Adipocyte (in vitro differentiated cells): ENCODE results near the gene LMF1.
"Not testable (repeated sequence)": the region's sequence is repeated elsewhere in the genome, so short reads cannot be mapped to it uniquely, and the experiment has no call there.

ENCODE experiments used
- DNase-seq: peaks from one replicate; pipeline ENCODE4 v3.0.0-alpha.2; 2015; ENCODE audit warnings: low read depth
- H3K27me3 ChIP-seq: replicated peaks from 2 replicates; pipeline ENCODE4 v1.7.0; 2013; ENCODE audit warnings: mild to moderate bottlenecking, low read length, moderate library complexity; ENCODE audit not compliant: control insufficient read depth, insufficient read depth
- H3K36me3 ChIP-seq: 2 replicates; pipeline ENCODE4 v1.7.0; 2013; ENCODE audit warnings: low read length, mild to moderate bottlenecking, moderate library complexity; ENCODE audit not compliant: control insufficient read depth, insufficient read depth, severe bottlenecking
- H3K4me1 ChIP-seq: 2 replicates; pipeline ENCODE4 v1.7.0; 2013; ENCODE audit warnings: mild to moderate bottlenecking, low read length, moderate library complexity; ENCODE audit not compliant: control insufficient read depth, insufficient read depth
- H3K4me3 ChIP-seq: 2 replicates; pipeline ENCODE4 v1.7.0; 2013; ENCODE audit warnings: mild to moderate bottlenecking, low read length, moderate library complexity
- H3K9ac ChIP-seq: 2 replicates; pipeline ENCODE4 v1.7.0; 2013; ENCODE audit warnings: mild to moderate bottlenecking, low read length, moderate library complexity
- H3K9me3 ChIP-seq: 2 replicates; pipeline ENCODE4 v1.7.0; 2013; ENCODE audit warnings: mild to moderate bottlenecking, low read length, moderate library complexity; ENCODE audit not compliant: control insufficient read depth

The LMF1 gene

DNA sequence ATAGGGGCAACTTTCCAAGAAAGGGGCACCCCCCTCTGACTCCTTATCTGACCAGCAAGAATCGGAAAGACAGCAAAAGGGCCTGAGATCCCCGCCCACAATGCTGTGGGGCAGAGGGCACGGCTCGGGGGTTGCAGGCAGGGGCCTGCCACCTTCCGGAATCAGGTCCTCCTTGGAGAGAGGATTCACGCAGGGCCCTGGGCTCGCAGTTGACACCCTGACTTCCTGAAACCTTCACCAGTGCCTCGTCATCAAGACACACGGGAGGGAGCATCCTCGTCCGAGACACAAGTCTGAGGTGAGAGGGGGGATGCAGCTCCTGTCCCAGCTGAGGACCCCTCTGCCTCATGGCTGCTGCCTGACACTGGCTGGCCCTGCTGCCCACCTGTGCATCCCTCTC, 81.2 kb downstream of the LMF1 start:
- no peaks in the 10 kb centered on the region for H3K27me3 ChIP-seq
- no peak for DNase-seq
- peaks cover 12% of the 10 kb centered on the region for H3K36me3 ChIP-seq
- peaks cover 10% of the 10 kb centered on the region for H3K9me3 ChIP-seq
- H3K4me3 ChIP-seq: no peak overlapping the region
- no peak overlapping the region for H3K9ac ChIP-seq
- H3K4me1 ChIP-seq: peaks cover 4% of the 10 kb centered on the region

DNA sequence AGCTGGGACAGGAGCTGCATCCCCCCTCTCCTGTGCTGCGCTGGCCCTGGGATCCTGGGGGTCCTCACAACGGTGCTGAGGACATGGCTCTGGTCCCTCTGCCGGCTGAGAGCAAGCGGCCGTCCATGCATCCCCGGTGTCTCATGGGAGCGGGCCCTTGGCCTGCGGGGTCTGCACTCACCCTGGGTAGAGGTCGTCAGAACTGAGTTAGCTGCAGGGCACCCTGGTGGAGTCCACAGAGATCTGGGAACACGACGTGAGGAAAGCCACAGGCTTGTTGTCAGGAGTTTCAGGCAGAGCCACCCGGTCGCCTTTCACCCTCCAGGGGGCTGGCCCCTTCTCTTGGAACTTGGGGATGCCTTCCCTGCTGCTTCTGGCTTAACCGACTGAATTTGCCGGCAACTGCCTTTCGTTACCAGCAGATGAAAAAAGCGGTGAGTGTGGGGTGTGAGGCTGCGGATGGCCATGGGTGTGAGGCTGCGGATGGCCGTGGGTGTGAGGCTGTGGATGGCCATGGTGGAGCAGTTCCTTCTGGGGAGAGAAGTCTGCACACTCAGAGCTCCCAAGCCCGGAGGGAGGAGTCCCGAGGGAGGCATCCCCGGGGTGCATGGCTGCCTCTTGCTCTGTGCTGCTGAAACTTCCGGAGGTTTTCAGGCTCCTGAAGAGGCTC, 81.7 kb downstream of the LMF1 start:
- Histone ChIP-seq H3K27me3 (no peaks in the 10 kb centered on the region), H3K36me3 (peaks cover 18% of the 10 kb centered on the region), H3K4me3 (no peak overlapping the region), H3K9ac (no peak overlapping the region), H3K4me1 (peaks cover 4% of the 10 kb centered on the region), H3K9me3 (peaks cover 16% of the 10 kb centered on the region)
- DNase-seq: no peak

DNA sequence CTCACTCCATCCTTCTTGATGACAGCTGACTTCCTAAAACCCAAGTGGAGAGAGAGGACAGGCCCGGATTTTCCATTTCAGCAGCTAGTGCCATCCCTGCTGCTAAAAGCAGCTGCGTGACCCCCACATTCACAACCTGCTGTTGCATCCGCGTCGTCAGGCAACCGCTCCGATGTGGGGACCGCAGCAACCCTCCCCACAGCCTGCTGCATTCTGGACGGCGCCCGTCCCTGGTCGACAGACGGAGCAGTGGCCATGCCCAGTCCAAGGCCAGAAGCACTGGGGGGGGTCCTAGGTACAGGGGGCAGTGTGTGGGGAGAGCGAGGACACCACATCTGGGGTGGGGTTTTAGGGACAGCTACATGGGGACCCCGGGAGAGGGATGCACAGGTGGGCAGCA, 82.3 kb downstream of the LMF1 start:
- H3K4me1 ChIP-seq, H3K9ac ChIP-seq, H3K4me3 ChIP-seq, DNase-seq, H3K27me3 ChIP-seq: not testable (repeated sequence)
- Histone ChIP-seq H3K9me3 (peaks cover 21% of the 10 kb centered on the region), H3K36me3 (peaks cover 20% of the 10 kb centered on the region)

DNA sequence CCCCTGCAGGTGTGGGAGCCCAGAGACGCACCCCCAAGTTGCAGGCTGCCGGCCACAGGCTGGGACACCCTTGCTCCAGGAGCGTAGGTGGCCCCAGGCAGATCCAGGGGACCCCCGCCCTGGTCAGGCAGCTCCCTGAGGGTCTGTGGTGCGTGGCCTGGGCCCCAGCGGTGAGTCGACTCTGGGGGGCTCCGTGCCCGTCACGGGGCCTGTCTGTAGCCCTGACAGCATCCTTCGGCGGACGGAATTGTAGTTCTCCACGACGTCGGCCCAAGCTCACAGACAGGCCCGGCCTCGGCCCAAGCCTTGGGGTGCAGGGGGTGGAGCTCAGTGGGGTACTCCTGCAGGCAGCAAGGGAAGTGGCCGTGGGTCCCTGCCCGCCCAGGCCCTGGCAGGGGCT, 82.9 kb downstream of the LMF1 start:
- no peak for DNase-seq
- Histone ChIP-seq H3K4me1 (peaks cover 4% of the 10 kb centered on the region), H3K9ac (no peak overlapping the region)

DNA sequence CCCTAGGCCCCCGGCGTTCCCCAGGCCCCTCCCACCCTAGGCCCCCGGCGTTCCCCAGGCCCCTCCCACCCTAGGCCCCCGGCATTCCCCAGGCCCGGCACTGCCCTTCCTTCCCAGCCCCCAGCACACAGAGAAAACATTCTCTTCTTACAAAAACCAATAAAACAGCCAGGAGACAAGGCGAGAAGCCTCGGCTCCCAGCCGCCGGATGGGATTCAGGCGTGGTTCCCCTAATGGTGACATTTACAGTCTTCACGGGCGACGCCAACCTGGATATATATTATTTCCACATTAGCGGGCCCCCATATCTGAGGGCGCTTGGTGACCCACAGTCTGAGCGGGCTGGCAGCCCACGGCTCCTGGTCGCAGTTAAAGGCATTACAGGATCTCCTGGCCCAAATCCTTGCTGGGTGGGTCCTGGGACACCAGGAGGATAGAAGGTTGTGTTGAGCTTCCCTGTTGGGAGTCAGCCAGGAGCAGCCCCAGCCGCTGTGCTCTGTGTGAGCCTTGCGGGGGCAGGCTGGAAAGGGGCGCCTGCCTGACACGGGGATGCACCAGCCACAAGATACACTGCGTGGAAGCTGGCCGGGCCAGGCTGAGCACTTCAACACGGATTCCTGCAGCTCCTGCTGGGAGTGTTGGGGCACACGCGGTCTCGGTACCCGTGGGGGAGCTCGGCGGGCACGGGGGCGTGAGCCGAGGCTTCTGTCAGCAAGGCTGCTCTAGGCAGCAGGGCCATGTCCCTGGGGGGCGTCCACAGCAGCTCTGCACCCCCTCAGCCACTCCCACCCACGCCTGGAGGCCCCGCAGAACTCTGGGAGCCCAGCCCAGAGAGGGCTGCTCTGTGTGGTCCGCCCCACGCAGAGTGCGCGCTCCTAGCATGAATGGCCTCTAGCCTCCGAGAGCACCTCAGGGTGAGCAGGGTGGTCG, 83.7 kb downstream of the LMF1 start:
- Histone ChIP-seq H3K4me3 (no peak overlapping the region), H3K36me3 (peaks cover 19% of the 10 kb centered on the region), H3K9ac (no peak overlapping the region), H3K27me3 (no peaks in the 10 kb centered on the region), H3K9me3 (peaks cover 23% of the 10 kb centered on the region), H3K4me1 (peaks cover 4% of the 10 kb centered on the region)
- no peak for DNase-seq

More for the DNA sequence above, 82.9 kb downstream of the LMF1 start:
- Histone ChIP-seq H3K4me3 (no peak overlapping the region), H3K36me3 (peaks cover 20% of the 10 kb centered on the region), H3K9me3 (peaks cover 23% of the 10 kb centered on the region), H3K27me3 (no peaks in the 10 kb centered on the region)

DNA sequence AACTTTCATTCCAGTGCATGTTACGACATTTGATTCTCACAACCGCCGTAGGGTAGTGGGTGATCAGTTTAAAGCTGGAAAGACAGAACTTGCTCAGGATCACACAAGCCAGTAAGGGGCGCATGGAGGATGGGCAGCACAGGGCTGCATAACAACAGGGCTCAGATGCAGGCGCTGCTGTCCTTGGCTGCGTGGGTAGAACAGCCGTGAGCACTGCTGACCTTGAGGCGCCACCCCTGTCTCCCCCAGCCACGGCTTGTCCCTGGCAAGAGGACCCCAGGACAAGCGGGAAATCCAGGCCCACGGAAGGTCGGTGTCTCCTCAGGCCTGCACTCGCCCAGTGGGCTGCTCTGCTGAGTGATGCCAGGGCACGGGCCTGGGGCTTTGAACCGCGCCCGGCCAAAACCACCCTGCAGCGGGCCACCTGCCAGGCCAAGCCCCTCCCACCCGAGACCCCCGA, 84.7 kb downstream of the LMF1 start:
- H3K4me3 ChIP-seq: no peak overlapping the region
- no peak for DNase-seq

DNA sequence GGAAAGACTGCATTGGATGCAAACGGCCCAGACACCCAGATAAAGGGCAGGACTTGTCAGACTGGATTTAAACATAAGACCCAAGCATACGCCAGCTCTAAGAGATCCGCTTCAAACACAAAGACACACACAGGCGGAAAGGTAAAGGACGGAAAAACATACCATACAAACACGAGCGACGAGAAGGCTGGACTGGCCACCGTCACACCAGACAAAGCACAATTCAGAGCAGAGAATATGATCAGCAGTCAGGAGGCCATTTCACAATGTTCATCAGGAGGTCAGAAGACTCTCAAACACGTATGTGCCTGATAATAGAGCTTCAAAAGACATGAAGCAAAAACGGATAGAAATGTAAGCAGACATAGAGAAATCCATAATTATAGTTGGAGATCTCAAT, 85.4 kb downstream of the LMF1 start:
- no peak overlapping the region for H3K9ac ChIP-seq
- H3K36me3 ChIP-seq: peaks cover 13% of the 10 kb centered on the region
- no peak for DNase-seq
- H3K27me3 ChIP-seq: no peaks in the 10 kb centered on the region
- no peak overlapping the region for H3K4me3 ChIP-seq
- H3K9me3 ChIP-seq: peaks cover 23% of the 10 kb centered on the region
- peaks cover 4% of the 10 kb centered on the region for H3K4me1 ChIP-seq

More for the DNA sequence above, 84.7 kb downstream of the LMF1 start:
- Histone ChIP-seq H3K27me3 (no peaks in the 10 kb centered on the region), H3K9ac (no peak overlapping the region), H3K4me1 (peaks cover 4% of the 10 kb centered on the region), H3K9me3 (peaks cover 23% of the 10 kb centered on the region), H3K36me3 (peaks cover 13% of the 10 kb centered on the region)

DNA sequence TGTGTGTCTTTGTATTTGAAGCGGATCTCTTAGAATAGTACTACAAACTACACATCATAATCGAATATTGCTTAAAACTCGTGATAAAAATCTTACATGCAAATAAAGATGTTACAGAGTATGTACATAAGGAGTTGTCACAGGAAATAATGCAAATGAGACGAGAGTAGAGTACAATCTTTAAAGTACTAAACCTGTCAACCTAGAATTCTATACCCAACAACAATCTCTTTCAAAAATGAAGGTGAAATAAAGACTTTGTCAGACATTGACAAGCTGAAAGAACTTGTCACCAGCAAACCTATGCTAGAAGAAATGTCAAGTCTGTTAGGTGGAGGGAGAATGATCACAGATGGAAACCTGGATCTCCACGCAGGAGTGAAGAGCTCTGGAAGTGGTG, 86.6 kb downstream of the LMF1 start:
- peaks cover 4% of the 10 kb centered on the region for H3K4me1 ChIP-seq
- no peak for DNase-seq
- peaks cover 23% of the 10 kb centered on the region for H3K9me3 ChIP-seq
- H3K36me3 ChIP-seq: peaks cover 13% of the 10 kb centered on the region
- no peak overlapping the region for H3K4me3 ChIP-seq
- H3K9ac ChIP-seq: no peak overlapping the region
- no peaks in the 10 kb centered on the region for H3K27me3 ChIP-seq

DNA sequence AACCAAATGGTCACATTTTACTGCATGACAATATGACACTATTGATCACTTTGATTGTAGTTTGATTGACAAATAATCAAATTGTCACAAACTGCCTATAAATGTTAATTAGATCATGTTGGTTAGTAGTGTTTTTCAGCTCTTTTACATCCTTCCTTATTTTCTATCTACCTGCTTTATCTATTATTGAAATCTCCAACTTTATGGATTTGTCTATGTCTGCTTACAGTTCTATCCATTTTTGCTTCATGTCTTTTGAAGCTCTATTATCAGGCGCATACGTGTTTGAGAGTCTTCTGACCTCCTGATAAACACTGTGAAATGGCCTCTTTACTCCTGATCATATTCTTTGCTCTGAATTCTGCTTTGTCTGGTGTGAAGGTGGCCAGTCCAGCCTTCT, 87.0 kb downstream of the LMF1 start:
- no peak for DNase-seq
- no peak overlapping the region for H3K4me3 ChIP-seq
- H3K27me3 ChIP-seq: no peaks in the 10 kb centered on the region
- no peak overlapping the region for H3K9ac ChIP-seq
- peaks cover 10% of the 10 kb centered on the region for H3K36me3 ChIP-seq
- H3K4me1 ChIP-seq: peaks cover 4% of the 10 kb centered on the region
- H3K9me3 ChIP-seq: peaks cover 23% of the 10 kb centered on the region

DNA sequence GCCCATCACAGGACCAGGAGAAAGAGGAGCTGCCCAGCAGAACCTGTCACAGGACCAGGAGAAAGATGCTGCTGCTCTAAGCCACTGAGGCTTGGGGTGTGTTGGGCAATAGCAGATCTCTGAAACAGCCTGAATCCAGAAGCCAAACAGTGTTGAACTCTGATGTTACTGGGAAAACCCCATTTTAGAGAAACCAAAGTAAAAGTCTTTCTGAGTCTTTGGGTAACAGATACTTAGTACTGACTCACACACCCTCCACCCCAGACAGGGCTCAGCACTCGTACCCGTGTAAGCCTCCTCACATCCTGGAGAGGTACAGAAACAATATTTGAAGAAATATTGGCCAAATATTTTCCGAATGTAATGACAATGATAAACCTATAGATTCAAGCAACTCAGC, 87.4 kb downstream of the LMF1 start:
- Histone ChIP-seq H3K4me3 (no peak overlapping the region), H3K27me3 (no peaks in the 10 kb centered on the region), H3K9me3 (peaks cover 23% of the 10 kb centered on the region), H3K4me1 (peaks cover 4% of the 10 kb centered on the region), H3K9ac (no peak overlapping the region), H3K36me3 (peaks cover 9% of the 10 kb centered on the region)
- DNase-seq: no peak

DNA sequence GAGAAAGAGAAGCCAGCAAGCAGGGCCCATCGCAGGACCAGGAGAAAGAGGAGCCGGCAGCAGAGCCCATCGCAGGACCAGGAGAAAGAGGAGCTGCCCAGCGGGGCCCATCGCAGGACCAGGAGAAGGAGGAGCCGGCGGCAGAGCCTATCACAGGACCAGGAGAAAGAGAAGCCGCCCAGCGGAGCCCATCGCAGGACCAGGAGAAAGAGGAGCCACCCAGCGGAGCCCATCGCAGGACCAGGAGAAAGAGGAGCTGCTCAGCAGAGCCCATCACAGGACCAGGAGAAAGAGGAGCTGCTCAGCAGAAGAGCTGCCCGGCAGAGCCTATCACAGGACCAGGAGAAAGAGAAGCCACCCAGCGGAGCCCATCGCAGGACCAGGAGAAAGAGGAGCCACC, 88.1 kb downstream of the LMF1 start:
- H3K27me3 ChIP-seq, H3K36me3 ChIP-seq, H3K4me1 ChIP-seq, H3K9ac ChIP-seq, DNase-seq, H3K4me3 ChIP-seq: not testable (repeated sequence)
- H3K9me3 ChIP-seq: peaks cover 23% of the 10 kb centered on the region
